Measurements from ENCODE around the gene ARHGAP32. TPM values are rescaled to one million over a fixed set of nuclear protein-coding genes. Genes with fewer than 3 reads are reported as not detected.

ARHGAP32 gene
- total RNA-seq, 4 donors from 2014 or later, result 49.1 to 54.9 (median 49.3) TPM

DNA sequence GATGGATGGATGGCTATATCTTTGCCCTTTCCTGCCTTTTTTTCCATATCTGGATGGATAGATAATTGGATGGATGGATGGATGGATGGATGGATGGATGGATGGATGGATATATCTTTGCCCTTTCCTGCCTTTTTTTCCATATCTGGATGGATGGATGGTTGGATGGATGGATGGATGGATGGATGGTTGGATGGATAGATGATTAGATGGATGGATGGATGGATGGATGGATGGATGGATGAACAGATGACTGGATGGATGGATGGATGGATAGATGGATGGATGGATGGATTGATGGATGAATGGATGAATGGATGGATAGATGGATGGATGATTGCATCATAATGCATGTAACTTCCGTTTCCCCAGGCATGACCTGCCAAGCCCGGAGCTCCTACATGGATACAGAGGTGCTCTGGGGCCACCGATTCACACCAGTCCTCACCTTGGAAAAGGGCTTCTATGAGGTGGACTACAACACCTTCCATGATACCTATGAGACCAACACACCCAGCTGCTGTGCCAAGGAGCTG lies 276.0 kb downstream of the ARHGAP32 start:
- no peak for TF ChIP-seq POLR2A (IDR thresholded peaks at IDR 0.05)
- TF ChIP-seq, protein P1, sequence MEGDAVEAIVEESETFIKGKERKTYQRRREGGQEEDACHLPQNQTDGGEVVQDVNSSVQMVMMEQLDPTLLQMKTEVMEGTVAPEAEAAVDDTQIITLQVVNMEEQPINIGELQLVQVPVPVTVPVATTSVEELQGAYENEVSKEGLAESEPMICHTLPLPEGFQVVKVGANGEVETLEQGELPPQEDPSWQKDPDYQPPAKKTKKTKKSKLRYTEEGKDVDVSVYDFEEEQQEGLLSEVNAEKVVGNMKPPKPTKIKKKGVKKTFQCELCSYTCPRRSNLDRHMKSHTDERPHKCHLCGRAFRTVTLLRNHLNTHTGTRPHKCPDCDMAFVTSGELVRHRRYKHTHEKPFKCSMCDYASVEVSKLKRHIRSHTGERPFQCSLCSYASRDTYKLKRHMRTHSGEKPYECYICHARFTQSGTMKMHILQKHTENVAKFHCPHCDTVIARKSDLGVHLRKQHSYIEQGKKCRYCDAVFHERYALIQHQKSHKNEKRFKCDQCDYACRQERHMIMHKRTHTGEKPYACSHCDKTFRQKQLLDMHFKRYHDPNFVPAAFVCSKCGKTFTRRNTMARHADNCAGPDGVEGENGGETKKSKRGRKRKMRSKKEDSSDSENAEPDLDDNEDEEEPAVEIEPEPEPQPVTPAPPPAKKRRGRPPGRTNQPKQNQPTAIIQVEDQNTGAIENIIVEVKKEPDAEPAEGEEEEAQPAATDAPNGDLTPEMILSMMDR (IDR thresholded peaks at IDR 0.05), result no peak
- no peak overlapping the region for H3K4me3 ChIP-seq (ENCODE audit: low read depth, poor library complexity, severe bottlenecking)
- no peak for DNase-seq (ENCODE audit: low spot score in 2 of 2)
- WGBS, 2 donors, result 67 to 75% methylated on average over 3 of the region's 3 CpGs
- intact Hi-C loops (cut with DNase I; ENCODE audit: low total_unique reads), result no loop called here

- DNase-seq (ENCODE audit: low spot score in 2 of 2), result no peak
- intact Hi-C loops (cut with DNase I; ENCODE audit: low total_unique reads), result no loop called here
- TF ChIP-seq POLR2A (IDR thresholded peaks at IDR 0.05), result no peak
- TF ChIP-seq, protein P1 (IDR thresholded peaks at IDR 0.05), result no peak
- H3K4me3 ChIP-seq (ENCODE audit: low read depth, poor library complexity, severe bottlenecking), result no peak overlapping the region
- WGBS, 2 donors, result 22 to 45% methylated on average over 6 of the region's 6 CpGs
These were observed 277.0 kb downstream of the ARHGAP32 start for GRCh38 chr11:128915149-128915521.

Other genes starting within 250 kb of the ARHGAP32 start
- gene TP53AIP1, start 249.5 kb downstream of the ARHGAP32 start, total RNA-seq, result 10 to 100 TPM in 3 of 4 donors, 1 to 10 TPM in 1; 9.2 to 17.3 (median 16.2) TPM
- 10 to 100 TPM in 3 of 4 donors, 1 to 10 TPM in 1; 9.4 to 31.1 (median 14.1) TPM for gene BARX2, start 183.5 kb upstream of the ARHGAP32 start, total RNA-seq

All from lower leg skin (tissue), 4 donors.